HUES64 (cell line): Measurements from ENCODE around the gene FMOD.

ENCODE experiments used
- H3K27ac ChIP-seq: 2 replicates; pipeline ENCODE4 v1.7.0; 2013; ENCODE audit warnings: low read depth, low read length, inconsistent platforms
- H3K27me3 ChIP-seq: 2 replicates; pipeline ENCODE4 v1.6.1; 2013; ENCODE audit warnings: mild to moderate bottlenecking, low read length; ENCODE audit not compliant: insufficient read depth
- H3K36me3 ChIP-seq: 2 replicates; pipeline ENCODE4 v1.6.1; 2013; ENCODE audit warnings: mild to moderate bottlenecking, low read length; ENCODE audit not compliant: insufficient read depth
- H3K4me1 ChIP-seq: 2 replicates; pipeline ENCODE4 v1.6.1; 2013; ENCODE audit warnings: mild to moderate bottlenecking, low read length, moderate library complexity; ENCODE audit not compliant: insufficient read depth
- H3K4me3 ChIP-seq: 2 replicates; pipeline ENCODE4 v1.5.1; 2013; ENCODE audit warnings: mild to moderate bottlenecking, low read length, moderate library complexity
- H3K9ac ChIP-seq: 2 replicates; pipeline ENCODE4 v1.6.1; 2013; ENCODE audit warnings: mild to moderate bottlenecking, low read depth, low read length
- H3K9me3 ChIP-seq: 2 replicates; pipeline ENCODE4 v1.6.1; 2013; ENCODE audit warnings: low read depth, low read length; ENCODE audit not compliant: insufficient read depth
- WGBS: fragments of 150-250, 120-280 bp; methylation state at CpG from one replicate; pipeline ENCODE4 v1.1.7; 2013; ENCODE audit warnings: missing lambda C conversion rate; 5-methylcytosine and 5-hydroxymethylcytosine counted together

The FMOD gene

GRCh38 chr1:203340112-203340790, 10.7 kb downstream of the FMOD start:
- Histone ChIP-seq H3K36me3 (no peaks in the 10 kb centered on the region), H3K4me1 (no peaks in the 10 kb centered on the region), H3K4me3 (no peak overlapping the region), H3K27me3 (no peaks in the 10 kb centered on the region), H3K9ac (no peak overlapping the region), H3K27ac (no peak overlapping the region), H3K9me3 (no peaks in the 10 kb centered on the region)
- WGBS: 23% methylated on average over 7 of the region's 7 CpGs

- H3K27ac ChIP-seq: no peak overlapping the region
Measured at GRCh38 chr1:203338335-203339036, 12.4 kb downstream of the FMOD start.

GRCh38 chr1:203336097-203336496, 14.8 kb downstream of the FMOD start:
- H3K27me3 ChIP-seq: no peaks in the 10 kb centered on the region
- WGBS: 93% methylated on average over 1 of the region's 1 CpG
- no peaks in the 10 kb centered on the region for H3K9me3 ChIP-seq
- H3K27ac ChIP-seq: no peak overlapping the region
- no peaks in the 10 kb centered on the region for H3K36me3 ChIP-seq
- H3K4me1 ChIP-seq: no peaks in the 10 kb centered on the region
- H3K9ac ChIP-seq: no peak overlapping the region
- no peak overlapping the region for H3K4me3 ChIP-seq

More at GRCh38 chr1:203338335-203339036, 12.4 kb downstream of the FMOD start:
- 59% methylated on average over 16 of the region's 18 CpGs for WGBS
- H3K36me3 ChIP-seq: no peaks in the 10 kb centered on the region
- no peaks in the 10 kb centered on the region for H3K4me1 ChIP-seq
- no peaks in the 10 kb centered on the region for H3K27me3 ChIP-seq
- H3K9me3 ChIP-seq: no peaks in the 10 kb centered on the region
- no peak overlapping the region for H3K4me3 ChIP-seq
- no peak overlapping the region for H3K9ac ChIP-seq

- Histone ChIP-seq H3K4me1 (no peaks in the 10 kb centered on the region), H3K9ac (no peak overlapping the region), H3K27me3 (no peaks in the 10 kb centered on the region), H3K4me3 (no peak overlapping the region), H3K9me3 (no peaks in the 10 kb centered on the region), H3K36me3 (no peaks in the 10 kb centered on the region), H3K27ac (no peak overlapping the region)
- WGBS: 95% methylated on average over 4 of the region's 4 CpGs
Measured at GRCh38 chr1:203335503-203335902, 15.4 kb downstream of the FMOD start.

GRCh38 chr1:203331224-203331623, 19.7 kb downstream of the FMOD start:
- H3K4me1 ChIP-seq: peaks cover 22% of the 10 kb centered on the region
- H3K4me3 ChIP-seq: no peak overlapping the region
- H3K27ac ChIP-seq: no peak overlapping the region
- H3K36me3 ChIP-seq: no peaks in the 10 kb centered on the region
- peaks cover 12% of the 10 kb centered on the region for H3K27me3 ChIP-seq
- H3K9me3 ChIP-seq: no peaks in the 10 kb centered on the region
- no peak overlapping the region for H3K9ac ChIP-seq
- 87% methylated on average over 1 of the region's 1 CpG for WGBS

GRCh38 chr1:203328714-203329122, 22.2 kb downstream of the FMOD start:
- Histone ChIP-seq H3K9ac (no peak overlapping the region), H3K4me3 (no peak overlapping the region), H3K27ac (no peak overlapping the region)

GRCh38 chr1:203327684-203328457, 23.1 kb downstream of the FMOD start:
- no peaks in the 10 kb centered on the region for H3K9me3 ChIP-seq
- peaks cover 31% of the 10 kb centered on the region for H3K27me3 ChIP-seq
- peak overlapping the region; percentile 88; the same call in 1 of the 2 replicates for H3K27ac ChIP-seq
- 5% methylated on average over 31 of the region's 31 CpGs for WGBS
- H3K4me1 ChIP-seq: peaks cover 44% of the 10 kb centered on the region
- peak overlapping the region; percentile 71 for H3K9ac ChIP-seq
- peak overlapping the region; percentile 62 for H3K4me3 ChIP-seq
- no peaks in the 10 kb centered on the region for H3K36me3 ChIP-seq

More at GRCh38 chr1:203328714-203329122, 22.2 kb downstream of the FMOD start:
- 17% methylated on average over 7 of the region's 7 CpGs for WGBS
- peaks cover 22% of the 10 kb centered on the region for H3K27me3 ChIP-seq
- peaks cover 44% of the 10 kb centered on the region for H3K4me1 ChIP-seq
- no peaks in the 10 kb centered on the region for H3K36me3 ChIP-seq
- no peaks in the 10 kb centered on the region for H3K9me3 ChIP-seq

GRCh38 chr1:203326830-203327683, 23.9 kb downstream of the FMOD start:
- peak overlapping the region; percentile 71 for H3K9ac ChIP-seq
- H3K36me3 ChIP-seq: no peaks in the 10 kb centered on the region
- H3K27ac ChIP-seq: peak overlapping the region; percentile 88; the same call in 1 of the 2 replicates
- H3K4me1 ChIP-seq: peaks cover 52% of the 10 kb centered on the region
- H3K4me3 ChIP-seq: peak overlapping the region; percentile 62
- WGBS: 3% methylated on average over 48 of the region's 49 CpGs
- H3K9me3 ChIP-seq: no peaks in the 10 kb centered on the region
- peaks cover 33% of the 10 kb centered on the region for H3K27me3 ChIP-seq

- Histone ChIP-seq H3K4me3 (no peak overlapping the region), H3K27me3 (peaks cover 34% of the 10 kb centered on the region), H3K9ac (peak overlapping the region; percentile 6; the same call in 1 of the 2 replicates), H3K9me3 (no peaks in the 10 kb centered on the region), H3K4me1 (peaks cover 59% of the 10 kb centered on the region), H3K27ac (peak overlapping the region; percentile 39; the same call in 1 of the 2 replicates), H3K36me3 (no peaks in the 10 kb centered on the region)
- 59% methylated on average over 13 of the region's 13 CpGs for WGBS
Measured at GRCh38 chr1:203325418-203326091, 25.4 kb downstream of the FMOD start.

- Histone ChIP-seq H3K4me3 (no peak overlapping the region), H3K9ac (peak overlapping the region; percentile 6; the same call in 1 of the 2 replicates), H3K9me3 (no peaks in the 10 kb centered on the region), H3K36me3 (no peaks in the 10 kb centered on the region), H3K4me1 (peaks cover 60% of the 10 kb centered on the region), H3K27me3 (peaks cover 39% of the 10 kb centered on the region), H3K27ac (peak overlapping the region; percentile 51)
- WGBS: 35% methylated on average over 5 of the region's 5 CpGs
Measured at GRCh38 chr1:203325026-203325417, 25.9 kb downstream of the FMOD start.
